CD4-positive, alpha-beta T cell (primary cell): ENCODE results near the gene TAF5. TPM values are rescaled to one million over a fixed set of nuclear protein-coding genes. Genes with fewer than 3 reads are reported as not detected.

Source experiments
- ATAC-seq: fragments of 200-7000 bp; cut with Tn5 transposase; one replicate; pipeline ENCODE4 v1.10.0; 2022; ENCODE audit warnings: mild to moderate bottlenecking; ENCODE audit not compliant: poor library complexity
- CTCF ChIA-PET: fragments of 350-600 bp; sonication (Branson Sonifier 250); formaldehyde crosslinking; loops from one replicate; lab custom pipeline; 2021; ENCODE audit warnings: antibody characterized with exemption, inconsistent platforms; lab: Charles Lee
- POLR2A ChIA-PET: fragments of 350-600 bp; sonication (Branson Sonifier 250); formaldehyde crosslinking; loops from one replicate; lab custom pipeline; 2021; ENCODE audit warnings: antibody characterized with exemption, inconsistent platforms; lab: Charles Lee
- DNase-seq, 14 experiments: peaks; one replicate each; pipeline ENCODE4 v3.0.0-alpha.2; 2013 to 2020; ENCODE audit warnings: mixed read lengths in 2 of 14
- H3K27ac ChIP-seq, 2 donors: one replicate each; pipeline versions ENCODE4 v1.5.1 to v1.7.0; 2013; ENCODE audit warnings: low read length in 2 of 2, low read depth in 1 of 2, mild to moderate bottlenecking in 1 of 2
- H3K27me3 ChIP-seq, 2 experiments: 1 replicate in 1 of 2; 2 replicates in 1 of 2; pipeline versions ENCODE4 v1.6.1 to v1.7.0; 2013; ENCODE audit warnings: low read length in 2 of 2, control low read depth in 1 of 2, mild to moderate bottlenecking in 1 of 2, moderate library complexity in 1 of 2; ENCODE audit not compliant: insufficient read depth in 2 of 2, control insufficient read depth in 1 of 2
- H3K36me3 ChIP-seq: one replicate; pipeline ENCODE4 v1.6.1; 2013; ENCODE audit warnings: low read length, control low read depth; ENCODE audit not compliant: insufficient read depth
- H3K4me1 ChIP-seq: one replicate; pipeline ENCODE4 v1.6.1; 2013; ENCODE audit warnings: low read length, control low read depth; ENCODE audit not compliant: insufficient read depth
- H3K4me3 ChIP-seq: one replicate; pipeline ENCODE4 v1.5.1; 2013; ENCODE audit warnings: mild to moderate bottlenecking, low read length, moderate library complexity
- H3K9me3 ChIP-seq, 2 experiments: 1 replicate in 1 of 2; 2 replicates in 1 of 2; pipeline versions ENCODE4 v1.6.1 to v1.7.0; 2013; ENCODE audit warnings: low read length in 2 of 2, mild to moderate bottlenecking in 2 of 2, control low read depth in 1 of 2, moderate library complexity in 1 of 2; ENCODE audit not compliant: control insufficient read depth in 1 of 2, insufficient read depth in 1 of 2
- H3K27ac Mint-ChIP-seq: one replicate; pipeline ENCODE4 v1.8.0; 2020; ENCODE audit warnings: mixed read lengths
- H3K27me3 Mint-ChIP-seq: one replicate; pipeline ENCODE4 v1.8.0; 2021; ENCODE audit warnings: mixed read lengths
- H3K36me3 Mint-ChIP-seq: one replicate; pipeline ENCODE4 v1.8.0; 2021; ENCODE audit warnings: low read depth, mixed read lengths
- H3K4me1 Mint-ChIP-seq: one replicate; pipeline ENCODE4 v1.8.0; 2021; ENCODE audit warnings: low read depth, mixed read lengths
- H3K4me3 Mint-ChIP-seq: one replicate; pipeline ENCODE4 v1.8.0; 2020; ENCODE audit warnings: mild to moderate bottlenecking, mixed read lengths
- H3K9me3 Mint-ChIP-seq: one replicate; pipeline ENCODE4 v1.8.0; 2020; ENCODE audit warnings: mixed read lengths
- CTCF ChIP-seq: fragments of 200-600 bp; IDR thresholded peaks from one replicate; pipeline ENCODE4 v1.8.0; 2022; ENCODE audit warnings: antibody characterized with exemption, mild to moderate bottlenecking
- intact Hi-C, 2 experiments: fragments of 100-400 bp; cut with DNase I in 1 of 2; cut with micrococcal nuclease in 1 of 2; formaldehyde crosslinking; loops; one replicate each; pipeline versions ENCODE4 v1.15.1 to v1.9.0; 2023 to 2025; cut with DNase I, micrococcal nuclease
- total RNA-seq, 174 experiments: library from RNA in 2 of 174; stranded (reverse) in 2 of 174; gene quantifications; one replicate each; pipeline ENCODE4 v1.2.3 and lab custom pipeline; 2021 to 2026

The TAF5 gene
- total RNA-seq, 2 experiments from 2014 or later, result 3.8 to 4.0 TPM

GRCh38 chr10:103417601-103418000, 49.8 kb downstream of the TAF5 start:
- Mint-ChIP-seq H3K27ac (no peak overlapping the region), H3K9me3 (no peaks in the 10 kb centered on the region), H3K36me3 (peaks cover 90% of the 10 kb centered on the region), H3K4me3 (no peak overlapping the region), H3K27me3 (no peaks in the 10 kb centered on the region), H3K4me1 (no peaks in the 10 kb centered on the region)
- ChIA-PET POLR2A (no interaction called here), CTCF (interaction anchor here (0.6 to 1.9 kb wide), 4 partner anchors 10 to 74 kb away, joined by 3 to 6 read pairs (median 4); no protein-coding TSS in a partner anchor)
- intact Hi-C loops, result loop anchor here (1.0 to 5.0 kb wide), 5 partner anchors 65 to 270 kb away; no protein-coding TSS in a partner anchor
- DNase-seq (no peak), ATAC-seq (no peak)
- TF ChIP-seq CTCF, result no peak
- H3K27ac ChIP-seq, result no peak overlapping the region
- no peaks in the 10 kb centered on the region for H3K4me1 ChIP-seq
- no peak overlapping the region for H3K4me3 ChIP-seq
- H3K27me3 ChIP-seq, result no peaks in the 10 kb centered on the region
- H3K36me3 ChIP-seq, result peaks cover 93% of the 10 kb centered on the region
- no peaks in the 10 kb centered on the region for H3K9me3 ChIP-seq

GRCh38 chr10:103419101-103419500, 51.3 kb downstream of the TAF5 start:
- peaks cover 93% of the 10 kb centered on the region for H3K36me3 ChIP-seq
- H3K4me1 Mint-ChIP-seq, result no peaks in the 10 kb centered on the region
- no peak overlapping the region for H3K4me3 Mint-ChIP-seq
- H3K36me3 Mint-ChIP-seq, result peaks cover 90% of the 10 kb centered on the region
- no peaks in the 10 kb centered on the region for H3K4me1 ChIP-seq
- no peak overlapping the region for H3K27ac Mint-ChIP-seq
- ATAC-seq, result no peak
- H3K9me3 Mint-ChIP-seq, result no peaks in the 10 kb centered on the region
- no peak overlapping the region for H3K4me3 ChIP-seq
- H3K9me3 ChIP-seq, result no peaks in the 10 kb centered on the region
- CTCF ChIA-PET, result interaction anchor here (1.9 kb wide), 1 partner anchor 67 kb away, joined by 6 read pairs; no protein-coding TSS in a partner anchor
- intact Hi-C loops, result loop anchor here in 1 of 2 experiments (5.0 kb wide), 2 partner anchors 173 to 268 kb away; no protein-coding TSS in a partner anchor
- H3K27ac ChIP-seq, result no peak overlapping the region
- H3K27me3 ChIP-seq, result no peaks in the 10 kb centered on the region
- no peak for DNase-seq
- H3K27me3 Mint-ChIP-seq, result no peaks in the 10 kb centered on the region
- TF ChIP-seq CTCF, result no peak
- POLR2A ChIA-PET, result no interaction called here

GRCh38 chr10:103423748-103424147, 56.0 kb downstream of the TAF5 start:
- Histone ChIP-seq H3K27me3 (no peaks in the 10 kb centered on the region), H3K9me3 (no peaks in the 10 kb centered on the region), H3K4me3 (no peak overlapping the region), H3K4me1 (peaks cover 3% of the 10 kb centered on the region), H3K36me3 (peaks cover 71% of the 10 kb centered on the region), H3K27ac (no peak overlapping the region)
- Mint-ChIP-seq H3K27ac (no peak overlapping the region), H3K4me3 (no peak overlapping the region), H3K36me3 (peaks cover 86% of the 10 kb centered on the region), H3K4me1 (peaks cover 15% of the 10 kb centered on the region), H3K27me3 (no peaks in the 10 kb centered on the region), H3K9me3 (no peaks in the 10 kb centered on the region)
- intact Hi-C loops, result no loop called here
- CTCF ChIA-PET, result no interaction called here
- POLR2A ChIA-PET, result no interaction called here
- ATAC-seq (no peak), DNase-seq (no peak)
- no peak for TF ChIP-seq CTCF
